Measurements from ENCODE around the gene LTBP1.
"Not testable (repeated sequence)": the region's sequence is repeated elsewhere in the genome, so short reads cannot be mapped to it uniquely, and the experiment has no call there.

The LTBP1 gene

DNA sequence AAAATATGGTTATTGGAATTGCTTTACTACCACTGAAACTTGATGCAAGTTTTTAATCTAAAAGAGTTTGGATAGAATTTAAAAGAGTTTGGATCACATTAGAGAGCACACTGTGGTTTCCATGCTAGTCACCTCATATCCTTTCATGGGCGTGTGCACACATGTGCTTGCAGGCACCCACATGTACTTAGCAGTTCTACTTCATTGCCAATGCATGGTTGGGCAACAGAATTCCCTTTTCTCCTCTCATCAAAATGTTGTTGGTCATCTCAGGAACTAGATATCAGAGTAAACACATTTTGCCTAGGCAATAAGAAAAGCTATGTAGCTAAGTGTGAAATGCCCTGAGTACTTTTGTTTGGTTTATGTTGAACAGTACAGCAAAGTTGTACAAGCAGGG lies 275.6 kb downstream of the LTBP1 start:
- DNase-seq (ENCODE audit: low read depth, low spot score) = no peak

DNA sequence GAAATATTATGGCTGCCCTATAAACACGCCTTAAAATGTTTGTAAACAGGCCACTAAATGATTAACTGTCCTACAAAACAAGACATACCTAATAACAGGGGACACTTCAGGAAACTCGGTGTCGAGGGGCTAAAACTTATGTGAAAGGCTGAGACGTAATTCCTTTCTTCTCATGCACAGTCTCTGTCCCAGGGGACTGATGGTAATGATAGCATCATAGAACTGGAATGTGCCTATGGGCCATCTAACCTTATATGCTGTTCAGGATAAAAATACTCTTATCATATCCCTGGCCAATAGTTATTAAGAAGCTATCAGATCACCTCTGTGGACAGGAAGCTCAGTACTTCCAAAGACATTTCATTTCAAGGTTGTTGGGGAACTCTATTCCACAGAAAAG lies 277.1 kb downstream of the LTBP1 start:
- DNase-seq (ENCODE audit: low read depth, low spot score) = no peak

DNA sequence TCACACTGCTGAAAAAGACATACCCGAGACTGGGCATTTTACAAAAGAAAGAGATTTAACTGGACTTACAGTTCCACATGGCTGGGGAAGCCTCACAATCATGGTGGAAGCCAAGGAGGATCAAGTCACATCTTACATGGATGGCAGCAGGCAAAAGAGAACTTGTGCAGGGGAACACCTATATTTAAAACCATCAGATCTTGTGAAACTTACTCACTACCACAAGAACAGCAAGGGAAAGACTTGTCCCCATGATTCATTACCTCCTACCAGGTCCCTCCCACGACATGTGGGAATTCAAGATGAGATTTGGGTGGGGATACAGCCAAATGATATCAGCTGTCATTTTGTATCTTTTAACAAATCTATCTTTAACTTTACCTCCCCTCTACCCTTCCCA lies 278.6 kb downstream of the LTBP1 start:
- DNase-seq (ENCODE audit: low read depth, low spot score) = no peak

DNA sequence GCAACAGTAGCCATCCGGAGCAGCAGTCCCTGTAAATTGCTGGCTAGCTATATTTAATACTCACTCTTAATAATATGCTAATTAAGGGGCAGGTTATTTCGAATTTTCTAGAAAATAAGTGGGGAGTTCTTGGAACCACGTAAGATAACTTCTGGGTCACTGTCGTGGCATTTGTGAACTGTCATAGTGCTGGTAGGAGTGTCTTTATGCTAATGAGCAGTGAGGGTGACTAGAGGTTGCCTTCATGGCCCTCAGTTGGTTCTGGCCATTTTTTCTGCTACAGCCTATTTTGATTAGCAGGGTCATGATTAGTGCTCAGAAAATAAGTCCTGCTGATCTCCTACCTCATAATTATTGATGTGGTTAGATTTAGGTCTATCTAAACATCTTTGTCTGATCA lies 279.8 kb downstream of the LTBP1 start:
- no peak for DNase-seq (ENCODE audit: low read depth, low spot score)

DNA sequence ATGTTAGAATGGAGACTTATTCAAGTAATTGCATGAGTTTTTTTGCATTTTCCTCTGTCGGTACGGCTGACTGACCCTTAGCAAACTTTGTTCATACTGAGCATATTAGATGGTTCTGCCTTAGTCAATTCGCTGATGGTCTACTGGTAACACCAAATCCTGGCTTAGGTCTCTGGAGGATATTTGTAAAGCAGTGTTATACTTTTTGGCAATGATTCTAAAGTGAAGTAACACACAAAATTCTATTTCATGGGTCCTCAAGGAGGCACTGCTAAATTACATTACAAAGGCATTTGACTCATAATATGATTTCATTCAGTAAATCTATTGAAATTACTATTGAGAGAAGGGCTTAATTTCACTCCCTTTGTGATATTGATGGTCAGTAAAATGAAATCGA lies 282.9 kb downstream of the LTBP1 start:
- DNase-seq (ENCODE audit: low read depth, low spot score) = no peak

DNA sequence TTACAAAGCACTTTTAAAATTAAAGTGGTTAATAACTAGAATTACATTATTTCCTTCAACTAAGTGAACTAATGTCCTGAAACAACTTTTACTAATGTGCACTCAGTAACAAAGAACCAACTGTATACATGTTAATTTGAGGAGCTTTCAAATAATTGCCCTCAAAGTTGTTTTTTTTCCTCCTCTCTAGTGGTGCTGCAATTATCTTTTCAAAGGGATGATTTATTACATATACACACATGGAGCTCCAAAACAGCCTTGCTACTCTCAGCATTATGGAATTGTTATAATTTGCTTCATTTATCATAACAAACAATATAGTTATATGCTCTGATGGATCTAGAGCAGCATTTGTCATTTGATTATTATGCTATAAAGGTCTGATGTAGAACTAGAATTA lies 283.4 kb downstream of the LTBP1 start:
- no peak for DNase-seq (ENCODE audit: low read depth, low spot score)

DNA sequence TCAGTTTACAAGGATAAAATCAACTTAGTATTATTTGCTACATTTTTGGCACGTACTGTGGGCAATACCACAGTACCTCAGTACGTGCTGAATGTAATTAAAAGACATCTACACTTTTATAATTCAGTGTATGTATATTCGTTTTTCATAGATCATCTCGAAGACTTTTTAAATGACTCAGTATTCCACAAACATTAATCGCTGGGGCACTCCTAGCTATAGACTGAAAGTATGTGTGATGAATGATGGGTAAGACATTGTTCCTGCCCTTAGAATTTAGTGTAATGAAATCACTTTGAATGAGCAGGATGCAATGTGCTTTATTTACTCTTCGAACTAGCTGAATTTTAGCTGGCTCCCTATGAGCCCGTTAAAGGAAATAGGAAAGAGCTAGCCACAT lies 284.1 kb downstream of the LTBP1 start:
- no peak for DNase-seq (ENCODE audit: low read depth, low spot score)

DNA sequence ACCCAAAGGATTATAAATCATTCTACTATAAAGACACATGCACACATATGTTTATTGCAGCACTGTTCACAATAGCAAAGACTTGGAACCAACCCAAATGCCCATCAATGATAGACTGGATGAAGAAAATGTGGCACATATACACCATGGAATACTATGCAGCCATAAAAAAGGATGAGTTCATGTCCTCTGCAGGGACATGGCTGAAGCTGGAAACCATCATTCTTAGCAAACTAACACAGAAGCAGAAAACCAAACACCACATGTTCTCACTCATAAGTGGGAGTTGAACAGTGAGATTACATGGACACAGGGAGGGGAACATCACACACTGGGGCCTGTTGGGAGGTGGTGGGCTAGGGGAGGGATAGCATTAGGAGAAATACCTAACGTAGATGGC lies 288.8 kb downstream of the LTBP1 start:
- not testable (repeated sequence) for DNase-seq (ENCODE audit: low read depth, low spot score)

DNA sequence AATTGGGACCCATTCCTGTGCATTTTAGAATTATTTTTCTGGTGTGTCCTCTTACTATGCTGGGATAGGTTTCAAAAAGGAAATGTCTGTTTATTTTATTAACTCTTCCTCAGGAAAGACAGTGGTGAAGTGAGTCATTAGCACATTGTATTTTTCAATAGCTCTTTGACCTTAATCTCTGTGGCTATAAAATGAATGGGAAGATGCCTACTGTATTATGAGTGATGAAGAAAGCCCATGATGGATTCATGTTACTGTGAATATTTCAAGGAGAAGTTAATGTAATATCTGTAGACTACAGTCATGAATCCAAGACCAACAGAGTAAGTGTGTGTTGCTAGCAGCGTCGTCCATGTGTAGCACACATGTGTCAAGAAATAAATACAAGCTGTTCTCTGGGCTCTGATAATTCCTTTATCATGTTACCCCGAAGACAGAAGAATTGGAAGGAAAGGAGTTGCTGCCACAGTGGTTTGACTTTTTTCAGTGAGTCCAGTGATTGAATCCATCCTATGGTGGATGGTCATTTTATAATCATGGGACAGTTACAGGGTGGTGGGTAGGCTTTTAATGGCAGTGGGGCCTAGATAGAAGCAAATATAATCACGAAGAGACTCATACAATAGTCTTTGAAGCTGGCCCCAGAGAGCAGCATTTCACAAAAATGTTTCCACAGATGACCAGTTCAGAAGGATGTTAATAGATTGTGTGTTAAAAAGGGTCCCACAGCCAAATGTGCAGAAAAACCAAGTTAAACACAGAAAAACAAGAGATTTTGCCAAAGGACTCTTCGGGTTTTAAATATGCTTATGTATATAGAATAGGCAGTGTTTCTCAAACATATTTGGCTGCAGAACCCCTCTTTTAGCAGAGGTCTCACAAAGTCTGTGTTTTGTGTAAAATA lies 290.0 kb downstream of the LTBP1 start:
- no peak for DNase-seq (ENCODE audit: low read depth, low spot score)

DNA sequence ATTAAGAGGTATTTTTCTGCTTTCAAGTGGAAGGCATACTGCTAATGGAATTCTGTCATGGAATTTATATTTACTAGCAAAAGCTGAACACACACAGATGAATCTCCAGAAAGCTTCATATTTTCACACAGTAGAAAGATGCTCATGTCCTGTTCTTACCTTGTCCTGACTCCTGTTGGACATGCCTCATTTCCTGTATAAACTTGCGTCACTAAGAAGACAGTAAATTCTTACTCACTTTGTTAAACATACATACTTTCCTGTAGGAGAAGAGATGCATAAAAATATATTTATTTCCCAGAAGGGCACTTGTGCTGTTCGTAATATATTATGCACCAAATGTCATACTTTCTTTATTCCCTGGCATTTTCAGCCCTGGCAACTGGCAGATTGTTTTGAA lies 291.4 kb downstream of the LTBP1 start:
- DNase-seq (ENCODE audit: low read depth, low spot score) = no peak

DNA sequence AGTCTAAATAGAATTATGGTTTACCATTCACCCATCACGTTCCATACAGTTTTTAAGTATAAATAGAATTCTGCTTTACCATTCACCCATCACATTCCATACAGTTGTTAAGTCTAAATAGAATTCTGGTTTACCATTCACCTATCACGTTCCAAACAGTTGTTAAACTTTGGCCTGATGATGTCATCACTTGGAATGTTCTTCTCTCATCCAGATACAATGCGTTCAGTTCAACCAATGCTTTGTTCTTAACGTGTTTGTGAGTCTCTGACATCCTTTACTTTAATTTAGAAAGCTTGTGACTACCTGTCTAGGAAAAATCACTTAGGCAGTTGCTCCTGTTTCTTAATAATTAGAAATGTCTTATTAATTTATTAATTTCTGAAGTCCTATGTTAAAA lies 293.4 kb downstream of the LTBP1 start:
- no peak for DNase-seq (ENCODE audit: low read depth, low spot score)

DNA sequence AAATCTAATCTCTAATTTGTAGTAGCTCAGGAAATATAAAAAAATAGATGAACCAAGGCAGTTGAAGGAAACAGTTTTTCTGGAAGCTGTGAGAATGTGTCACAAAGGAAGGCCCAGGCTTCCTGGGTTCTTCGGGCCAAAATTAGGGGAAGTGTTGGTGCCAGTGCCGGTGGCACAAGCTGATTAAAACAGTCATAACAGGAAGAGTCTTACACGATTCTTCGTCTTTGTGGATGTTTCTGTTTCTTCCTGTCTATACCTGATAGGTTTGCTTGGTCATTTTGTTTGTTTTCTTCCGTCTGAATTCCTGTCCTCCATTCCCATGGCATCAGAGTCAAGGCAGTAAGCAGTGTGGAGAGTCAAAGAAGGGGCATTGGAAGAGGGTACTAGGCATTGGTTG lies 294.3 kb downstream of the LTBP1 start:
- no peak for DNase-seq (ENCODE audit: low read depth, low spot score)

DNA sequence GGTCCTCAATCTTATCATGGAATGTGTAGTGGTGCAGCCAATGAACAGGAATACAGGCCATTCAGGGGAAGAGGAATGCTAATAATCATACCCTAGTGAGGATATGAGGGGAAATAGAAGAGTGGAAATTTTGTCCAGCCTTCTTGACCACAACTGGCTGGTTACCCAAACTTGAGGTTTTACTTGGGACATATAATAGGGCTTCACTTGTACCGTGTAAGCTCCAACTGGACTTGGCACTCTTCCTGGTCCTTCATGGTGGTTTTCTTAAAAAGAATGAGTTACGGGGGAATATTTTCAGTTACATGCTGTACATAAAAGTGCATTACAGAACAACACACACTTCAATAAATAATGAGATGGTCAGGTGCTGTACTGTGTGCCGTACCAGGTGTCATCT lies 294.8 kb downstream of the LTBP1 start:
- DNase-seq (ENCODE audit: low read depth, low spot score) = no peak

DNA sequence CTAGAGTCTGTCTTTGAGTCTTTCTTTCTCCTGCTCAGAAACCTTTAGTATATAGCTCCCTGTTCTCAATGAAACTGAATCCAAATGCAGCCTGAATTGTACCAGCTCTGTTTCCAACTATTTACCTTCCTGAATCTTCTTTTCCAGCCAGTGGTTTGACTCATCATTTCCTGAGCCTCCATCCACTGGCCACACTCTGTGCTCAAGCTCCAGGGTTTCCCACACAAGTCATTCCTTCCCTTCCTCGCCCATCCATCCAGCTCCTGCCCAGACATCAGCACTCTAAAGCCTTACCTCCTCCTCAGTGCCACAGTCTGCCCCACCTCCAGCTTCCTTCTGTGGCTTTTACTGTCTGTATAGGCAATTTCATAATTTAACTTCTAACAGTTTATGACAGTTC lies 296.1 kb downstream of the LTBP1 start:
- no peak for DNase-seq (ENCODE audit: low read depth, low spot score)

DNA sequence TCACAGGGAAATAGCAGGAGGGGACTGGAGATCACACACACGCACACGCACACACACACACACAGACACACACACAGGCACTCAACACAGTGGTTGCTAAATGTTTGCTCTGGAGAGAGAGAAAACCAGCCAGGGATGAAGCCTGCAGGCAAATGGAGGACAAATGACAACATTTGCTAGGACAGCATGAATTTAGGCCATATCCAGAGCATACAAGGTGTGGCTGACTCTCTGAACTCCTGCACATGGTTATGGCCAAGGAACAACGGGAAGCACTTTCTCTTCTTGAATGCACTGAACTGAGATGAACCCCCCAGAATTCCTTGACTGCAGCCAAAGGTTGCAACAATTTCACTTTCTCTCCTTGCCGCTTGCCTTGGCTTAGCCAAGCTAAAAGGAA lies 299.7 kb downstream of the LTBP1 start:
- DNase-seq (ENCODE audit: low read depth, low spot score) = no peak

DNA sequence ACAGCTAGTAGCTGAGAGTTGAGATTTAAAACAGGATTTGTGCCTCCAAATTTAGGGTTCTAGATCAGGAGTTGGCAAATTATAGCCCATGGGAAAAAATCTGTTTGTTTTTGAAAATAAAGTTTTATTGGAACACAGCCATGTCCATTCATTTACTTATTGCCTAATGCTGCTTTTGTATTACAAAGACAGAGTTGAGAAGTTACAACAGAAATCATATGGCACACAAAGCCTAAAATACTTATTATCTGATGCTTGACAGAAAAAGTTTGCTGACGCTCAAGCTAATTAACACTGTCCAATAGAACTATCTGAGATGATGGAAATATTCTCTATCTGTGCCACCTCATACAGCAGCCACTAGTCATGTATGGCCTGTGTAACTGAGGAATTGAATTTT lies 300.6 kb downstream of the LTBP1 start:
- DNase-seq (ENCODE audit: low read depth, low spot score) = no peak

DNA sequence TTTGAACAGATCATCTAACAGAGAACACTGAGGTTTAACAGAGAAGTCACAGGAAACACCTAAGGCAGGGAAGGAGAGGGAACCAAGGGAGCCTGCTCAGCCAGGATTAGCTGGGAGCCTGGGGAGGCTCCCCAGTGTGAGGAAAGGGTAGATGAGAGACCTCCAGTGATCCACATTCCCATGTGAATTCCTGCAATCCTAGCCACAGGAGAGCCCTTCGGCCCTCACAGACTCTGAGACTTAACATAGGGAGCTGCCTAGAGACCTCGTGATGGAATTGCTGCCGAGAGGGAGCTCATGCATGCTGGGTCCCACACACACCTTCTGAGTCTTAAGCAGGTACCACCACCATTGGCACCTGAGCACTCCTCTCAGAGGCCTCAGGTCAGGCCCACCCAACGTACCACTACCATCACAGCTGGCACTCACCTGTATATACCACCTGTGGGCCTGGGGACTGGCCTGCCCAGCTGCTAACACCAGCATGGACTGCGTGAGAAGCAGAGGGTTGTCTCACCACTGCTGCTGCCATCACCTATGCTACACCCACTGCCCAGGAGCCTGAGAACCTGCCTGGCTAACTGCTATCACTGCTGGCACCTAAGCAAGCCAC lies 303.8 kb downstream of the LTBP1 start:
- no peak for DNase-seq (ENCODE audit: low read depth, low spot score)

DNA sequence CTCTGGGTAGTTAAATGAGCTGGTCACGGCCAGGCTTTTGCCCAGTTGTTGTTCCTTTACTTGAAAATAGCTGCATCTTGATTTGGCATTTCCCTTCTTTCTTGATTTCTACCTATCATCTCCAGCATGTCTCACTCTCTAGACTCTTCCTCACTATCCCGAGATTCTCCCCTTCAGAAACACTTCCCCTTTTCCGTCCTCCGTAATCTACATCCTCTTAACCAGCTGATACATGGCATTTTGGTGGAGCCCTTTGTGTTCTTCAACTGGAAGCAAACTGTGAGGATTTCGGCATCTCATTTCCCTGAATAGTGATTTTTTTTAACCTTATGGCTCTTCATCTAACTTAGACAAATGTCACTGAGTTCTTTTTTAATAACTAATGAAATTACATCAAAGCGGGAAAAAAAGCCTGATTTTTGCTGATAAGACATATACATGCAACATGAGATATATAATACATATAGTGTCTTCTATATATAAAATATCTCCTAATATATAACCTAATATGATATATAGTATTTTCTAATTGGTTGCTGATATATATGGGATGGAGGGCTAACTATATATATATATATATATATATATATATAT lies 309.5 kb downstream of the LTBP1 start:
- DNase-seq (ENCODE audit: low read depth, low spot score) = no peak

DNA sequence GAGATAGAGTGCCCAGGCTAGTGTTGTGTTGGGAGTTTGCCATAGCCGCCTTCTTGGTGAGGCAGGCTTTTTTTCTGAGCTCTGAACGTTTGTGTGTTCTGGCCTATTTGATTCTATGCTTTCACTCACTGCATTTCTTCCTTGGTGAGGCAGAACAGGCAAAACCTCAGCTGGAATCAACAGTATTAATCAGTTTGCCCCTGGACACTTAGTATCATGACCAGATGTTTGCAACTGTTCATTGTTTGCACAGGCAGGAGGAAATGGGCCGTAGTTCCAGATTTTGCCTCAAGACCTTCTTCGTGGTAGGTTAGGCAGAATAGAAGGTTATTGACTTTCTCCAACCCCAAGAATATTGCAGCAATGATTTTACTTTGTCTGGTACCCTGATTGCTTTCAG lies 311.6 kb downstream of the LTBP1 start:
- DNase-seq (ENCODE audit: low read depth, low spot score) = no peak

DNA sequence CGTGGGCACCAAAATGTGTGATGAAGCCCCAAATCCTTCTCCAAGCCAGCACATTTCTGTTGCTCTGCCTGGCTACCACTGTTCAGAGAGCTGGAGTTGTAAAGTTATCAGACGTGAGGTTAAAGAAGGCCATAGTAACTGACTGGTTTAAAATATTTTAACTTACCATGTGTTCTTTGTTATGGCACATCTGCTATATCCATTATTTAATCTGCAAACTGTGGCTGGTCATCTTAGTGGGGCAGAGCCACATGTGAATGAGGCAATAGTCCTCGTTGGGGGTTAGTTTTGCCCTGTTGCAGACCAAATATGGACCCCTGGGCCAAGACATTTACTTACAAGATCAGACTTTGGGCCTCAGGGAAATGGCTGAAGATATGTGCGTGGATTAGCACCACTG lies 315.3 kb downstream of the LTBP1 start:
- no peak for DNase-seq (ENCODE audit: low read depth, low spot score)

DNA sequence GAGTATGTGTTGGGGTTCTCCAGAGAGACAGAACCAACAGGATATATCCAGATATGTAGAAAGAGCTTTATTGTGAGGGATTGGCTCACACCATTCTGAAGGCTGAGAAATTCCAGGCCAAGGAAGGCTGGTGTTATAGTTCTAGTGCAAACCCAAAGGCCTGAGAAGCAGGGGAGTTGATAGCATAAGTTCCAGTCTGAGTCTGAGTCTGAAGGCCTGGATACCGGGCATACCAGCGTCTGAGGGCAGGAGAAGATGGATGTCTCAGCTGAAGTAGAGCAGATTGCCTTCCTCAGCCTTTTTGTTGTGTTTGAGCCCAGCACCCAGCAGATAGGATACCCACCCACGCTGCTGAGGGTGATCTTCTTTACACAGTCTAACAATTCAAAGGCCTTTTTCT lies 318.0 kb downstream of the LTBP1 start:
- DNase-seq (ENCODE audit: low read depth, low spot score) = no peak

DNA sequence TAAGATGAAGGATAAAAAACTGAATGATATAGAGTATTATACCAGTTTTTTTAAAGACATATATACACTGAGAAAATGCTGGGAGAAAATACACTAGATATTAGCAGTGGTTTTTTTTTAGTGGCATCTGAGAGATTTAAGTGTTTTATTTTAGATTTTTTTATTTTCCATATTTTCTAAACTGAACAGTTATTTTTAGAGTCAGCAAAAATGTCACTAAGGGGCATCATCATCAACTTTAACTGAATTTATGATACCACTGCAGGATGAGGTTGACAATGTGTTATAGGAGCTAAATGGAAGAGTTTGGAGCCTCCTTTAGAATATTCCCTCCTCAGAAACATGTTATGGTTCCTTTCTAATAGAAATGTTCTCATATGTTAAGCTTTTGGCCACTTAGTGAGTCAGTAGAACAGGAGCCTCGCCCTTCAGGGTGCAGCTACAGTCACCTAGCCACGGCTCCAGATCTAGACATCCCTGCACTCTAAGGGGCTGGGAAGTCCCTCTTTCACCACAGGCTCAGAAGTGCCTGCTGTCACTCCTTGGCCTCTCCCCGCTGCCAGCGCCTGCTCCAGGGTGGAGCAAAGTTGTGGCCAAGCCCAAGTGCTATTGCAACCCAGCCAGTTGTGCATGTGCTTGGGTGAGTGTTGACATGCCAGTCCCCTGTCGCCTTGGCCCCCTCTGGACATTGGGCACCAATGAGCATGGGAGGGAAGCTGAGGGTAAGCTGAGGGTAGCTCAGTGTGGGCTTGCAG lies 319.0 kb downstream of the LTBP1 start:
- DNase-seq (ENCODE audit: low read depth, low spot score) = no peak
